Measurements from ENCODE around the gene SLC43A1. TPM values are rescaled to one million over a fixed set of nuclear protein-coding genes. Genes with fewer than 3 reads are reported as not detected.
A peak's percentile ranks its signal among the peaks of the same experiment; 100 is the strongest.

SLC43A1 gene
- total RNA-seq, 2 donors from 2014 or later: 8.4 to 9.1 TPM

- TF ChIP-seq CTCF (conservative IDR thresholded peaks at IDR 0.05): peak; percentile 44
- Histone ChIP-seq H3K36me3 (ENCODE audit: control insufficient read depth, insufficient read depth, low read length) (no peaks in the 10 kb centered on the region), H3K9ac (ENCODE audit: extremely low read depth, low read length, poor library complexity, severe bottlenecking) (no peak overlapping the region), H3K27me3 (ENCODE audit: control insufficient read depth, insufficient read depth, low read length, poor library complexity, severe bottlenecking) (no peaks in the 10 kb centered on the region), H3K4me1 (ENCODE audit: control insufficient read depth, insufficient read depth, low read length) (peaks cover 8% of the 10 kb centered on the region), H3K9me3 (ENCODE audit: control insufficient read depth, low read length) (no peaks in the 10 kb centered on the region), H3K27ac (ENCODE audit: low read depth, low read length) (no peak overlapping the region), H3K4me3 (ENCODE audit: low read length) (no peak overlapping the region)
- no peaks in the 10 kb centered on the region for H3K36me3 Mint-ChIP-seq (ENCODE audit: low read depth)
- H3K9me3 Mint-ChIP-seq: no peaks in the 10 kb centered on the region
- H3K27ac Mint-ChIP-seq: peak overlapping the region; percentile 82
- H3K4me1 Mint-ChIP-seq: peaks cover 21% of the 10 kb centered on the region
- WGBS, 2 experiments (ENCODE audit: insufficient coverage in 1 of 2, insufficient read length in 1 of 2): 50 to 65% methylated on average over 2 to 5 of the region's 5 CpGs
- H3K27me3 Mint-ChIP-seq (ENCODE audit: insufficient read depth): peaks cover 15% of the 10 kb centered on the region
- no peak overlapping the region for H3K4me3 Mint-ChIP-seq
- DNase-seq: peak; percentile 84
Observed at GRCh38 chr11:57546869-57547475, 31.5 kb upstream of the SLC43A1 start.

DNA sequence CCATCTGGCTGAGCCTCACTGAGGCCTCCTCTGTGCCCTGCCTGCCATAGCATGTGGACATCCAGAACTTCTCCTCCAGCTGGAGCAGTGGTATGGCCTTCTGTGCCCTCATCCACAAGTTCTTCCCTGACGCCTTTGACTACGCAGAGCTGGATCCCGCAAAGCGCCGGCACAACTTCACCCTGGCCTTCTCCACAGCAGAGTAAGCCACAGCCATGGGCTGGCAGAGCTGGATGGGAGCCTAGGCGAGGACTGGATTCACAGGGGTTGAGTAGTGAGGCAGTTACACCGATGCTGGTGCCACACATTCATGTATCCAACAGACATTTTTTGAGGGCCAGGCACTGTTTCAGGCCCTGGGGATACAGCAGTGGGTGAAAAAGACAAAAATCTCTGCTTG lies 30.9 kb upstream of the SLC43A1 start:
- H3K27ac ChIP-seq (ENCODE audit: low read depth, low read length): no peak overlapping the region
- H3K4me3 ChIP-seq (ENCODE audit: low read length): no peak overlapping the region
- H3K9me3 ChIP-seq (ENCODE audit: control insufficient read depth, low read length): no peaks in the 10 kb centered on the region
- no peak overlapping the region for H3K27ac Mint-ChIP-seq
- H3K27me3 Mint-ChIP-seq (ENCODE audit: insufficient read depth): peaks cover 15% of the 10 kb centered on the region
- peaks cover 21% of the 10 kb centered on the region for H3K4me1 Mint-ChIP-seq
- TF ChIP-seq CTCF (conservative IDR thresholded peaks at IDR 0.05): no peak
- no peaks in the 10 kb centered on the region for H3K9me3 Mint-ChIP-seq
- no peaks in the 10 kb centered on the region for H3K27me3 ChIP-seq (ENCODE audit: control insufficient read depth, insufficient read depth, low read length, poor library complexity, severe bottlenecking)
- peaks cover 8% of the 10 kb centered on the region for H3K4me1 ChIP-seq (ENCODE audit: control insufficient read depth, insufficient read depth, low read length)
- H3K4me3 Mint-ChIP-seq: no peak overlapping the region
- WGBS, 2 experiments (ENCODE audit: insufficient coverage in 1 of 2, insufficient read length in 1 of 2): 96 to 100% methylated on average over 2 to 7 of the region's 7 CpGs
- no peak for DNase-seq
- H3K9ac ChIP-seq (ENCODE audit: extremely low read depth, low read length, poor library complexity, severe bottlenecking): no peak overlapping the region
- H3K36me3 ChIP-seq (ENCODE audit: control insufficient read depth, insufficient read depth, low read length): no peaks in the 10 kb centered on the region
- H3K36me3 Mint-ChIP-seq (ENCODE audit: low read depth): no peaks in the 10 kb centered on the region

DNA sequence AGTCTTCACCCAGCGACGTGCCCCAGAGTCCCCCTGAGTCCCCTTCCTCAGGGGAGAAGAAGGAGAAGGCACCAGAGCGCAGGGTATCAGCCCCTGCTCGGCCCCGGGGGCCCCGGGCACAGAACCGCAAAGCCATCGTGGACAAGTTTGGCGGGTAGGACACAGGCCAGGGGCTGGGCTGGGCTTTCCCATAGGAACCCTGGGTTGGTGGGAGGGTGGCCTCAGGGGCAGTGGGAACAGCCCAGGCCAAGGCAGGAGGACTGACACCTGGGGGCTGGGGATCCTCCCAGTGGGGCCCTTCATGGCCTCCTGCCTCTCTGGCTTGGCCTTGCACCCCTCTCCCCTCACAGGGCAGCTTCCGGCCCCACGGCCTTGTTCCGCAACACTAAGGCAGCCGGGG lies 30.4 kb upstream of the SLC43A1 start:
- peaks cover 21% of the 10 kb centered on the region for H3K4me1 Mint-ChIP-seq
- no peak overlapping the region for H3K27ac Mint-ChIP-seq
- no peaks in the 10 kb centered on the region for H3K27me3 ChIP-seq (ENCODE audit: control insufficient read depth, insufficient read depth, low read length, poor library complexity, severe bottlenecking)
- WGBS, 2 experiments (ENCODE audit: insufficient coverage in 1 of 2, insufficient read length in 1 of 2): 89 to 100% methylated on average over 4 to 13 of the region's 13 CpGs
- H3K27ac ChIP-seq (ENCODE audit: low read depth, low read length): no peak overlapping the region
- no peak overlapping the region for H3K4me3 ChIP-seq (ENCODE audit: low read length)
- H3K4me1 ChIP-seq (ENCODE audit: control insufficient read depth, insufficient read depth, low read length): peaks cover 8% of the 10 kb centered on the region
- H3K9me3 ChIP-seq (ENCODE audit: control insufficient read depth, low read length): no peaks in the 10 kb centered on the region
- no peaks in the 10 kb centered on the region for H3K36me3 ChIP-seq (ENCODE audit: control insufficient read depth, insufficient read depth, low read length)
- no peak for TF ChIP-seq CTCF (conservative IDR thresholded peaks at IDR 0.05)
- peaks cover 15% of the 10 kb centered on the region for H3K27me3 Mint-ChIP-seq (ENCODE audit: insufficient read depth)
- H3K36me3 Mint-ChIP-seq (ENCODE audit: low read depth): no peaks in the 10 kb centered on the region
- no peak overlapping the region for H3K4me3 Mint-ChIP-seq
- no peaks in the 10 kb centered on the region for H3K9me3 Mint-ChIP-seq
- no peak overlapping the region for H3K9ac ChIP-seq (ENCODE audit: extremely low read depth, low read length, poor library complexity, severe bottlenecking)
- DNase-seq: no peak

All from endodermal cell (in vitro differentiated cells).